ENCODE results near the gene TUBGCP2.

DNA sequence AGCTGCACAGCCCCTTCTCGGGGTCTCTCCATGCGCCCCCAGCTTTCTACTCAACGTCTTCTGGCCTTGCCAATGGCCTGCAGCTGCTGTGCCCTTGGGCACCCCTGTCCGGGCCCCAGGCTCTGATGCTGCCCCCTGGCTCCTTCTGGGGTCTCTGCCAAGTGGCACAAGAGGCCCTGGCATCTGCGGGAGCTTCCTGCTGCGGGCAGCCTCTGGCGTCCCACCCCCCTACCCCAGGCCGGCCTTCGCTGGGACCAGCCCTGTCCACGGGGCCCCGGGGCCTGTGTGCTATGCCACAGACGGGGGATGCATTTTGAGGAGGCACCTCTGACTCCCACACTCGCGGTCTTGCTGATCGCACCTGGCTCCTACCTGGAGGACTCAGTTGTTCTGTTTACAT is 68.7 kb downstream of the TUBGCP2 start:
- TF ChIP-seq, protein P1, sequence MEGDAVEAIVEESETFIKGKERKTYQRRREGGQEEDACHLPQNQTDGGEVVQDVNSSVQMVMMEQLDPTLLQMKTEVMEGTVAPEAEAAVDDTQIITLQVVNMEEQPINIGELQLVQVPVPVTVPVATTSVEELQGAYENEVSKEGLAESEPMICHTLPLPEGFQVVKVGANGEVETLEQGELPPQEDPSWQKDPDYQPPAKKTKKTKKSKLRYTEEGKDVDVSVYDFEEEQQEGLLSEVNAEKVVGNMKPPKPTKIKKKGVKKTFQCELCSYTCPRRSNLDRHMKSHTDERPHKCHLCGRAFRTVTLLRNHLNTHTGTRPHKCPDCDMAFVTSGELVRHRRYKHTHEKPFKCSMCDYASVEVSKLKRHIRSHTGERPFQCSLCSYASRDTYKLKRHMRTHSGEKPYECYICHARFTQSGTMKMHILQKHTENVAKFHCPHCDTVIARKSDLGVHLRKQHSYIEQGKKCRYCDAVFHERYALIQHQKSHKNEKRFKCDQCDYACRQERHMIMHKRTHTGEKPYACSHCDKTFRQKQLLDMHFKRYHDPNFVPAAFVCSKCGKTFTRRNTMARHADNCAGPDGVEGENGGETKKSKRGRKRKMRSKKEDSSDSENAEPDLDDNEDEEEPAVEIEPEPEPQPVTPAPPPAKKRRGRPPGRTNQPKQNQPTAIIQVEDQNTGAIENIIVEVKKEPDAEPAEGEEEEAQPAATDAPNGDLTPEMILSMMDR (tag by site-specific recombination; IDR thresholded peaks at IDR 0.05): no peak
- TF ChIP-seq ZNF670 (tag by site-specific recombination; IDR thresholded peaks at IDR 0.05; ENCODE audit: low read depth) (no peak), ZNF629 (tag by site-specific recombination; IDR thresholded peaks at IDR 0.05) (no peak), ZNF830 (tag by site-specific recombination; IDR thresholded peaks at IDR 0.05; ENCODE audit: low read depth) (no peak), ZNF274 (IDR thresholded peaks at IDR 0.05; ENCODE audit: low read length) (no peak), ZNF274 (tag by site-specific recombination; IDR thresholded peaks at IDR 0.05; ENCODE audit: borderline replicate concordance) (no peak), ZBTB21 (tag by site-specific recombination; IDR thresholded peaks at IDR 0.05) (no peak), ZNF776 (tag by site-specific recombination; IDR thresholded peaks at IDR 0.05; ENCODE audit: borderline replicate concordance) (no peak), KLF9 (tag by site-specific recombination; IDR thresholded peaks at IDR 0.05; ENCODE audit: low read depth) (no peak), ZNF449 (tag by site-specific recombination; IDR thresholded peaks at IDR 0.05) (no peak), ZNF768 (tag by site-specific recombination; IDR thresholded peaks at IDR 0.05) (no peak), ZBTB7A (tag by site-specific recombination; IDR thresholded peaks at IDR 0.05; ENCODE audit: low read depth) (no peak)

All from HEK293 (cell line).